Measurements from ENCODE around the gene TASP1. TPM values are rescaled to one million over a fixed set of nuclear protein-coding genes. Genes with fewer than 3 reads are reported as not detected.
A peak's percentile ranks its signal among the peaks of the same experiment; 100 is the strongest.

Gene TASP1
- polyA plus RNA-seq, 4 donors: 13.4 to 15.3 (median 14.3) TPM

DNA sequence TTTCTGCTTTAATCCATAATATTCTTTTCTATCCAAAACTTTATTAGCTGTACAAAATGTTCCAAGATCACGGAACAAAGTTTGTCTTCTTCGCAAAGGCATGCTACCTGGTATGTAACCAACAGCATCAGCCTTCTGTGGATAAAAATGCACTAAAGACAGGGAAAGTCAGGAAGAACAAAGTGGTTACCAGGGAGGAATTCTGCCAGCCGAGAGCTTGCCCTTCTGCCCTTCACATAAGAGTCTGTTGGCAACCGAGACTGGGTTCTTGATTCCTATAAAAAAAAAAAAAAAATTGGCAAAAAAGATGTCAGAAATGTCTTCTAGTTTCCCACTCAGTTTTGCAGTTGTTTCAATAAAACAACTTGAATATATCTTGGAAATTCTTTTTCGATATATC, 58.0 kb downstream of the TASP1 start:
- DNase-seq (ENCODE audit: low read depth in 4 of 4, low spot score in 2 of 4): no peak

DNA sequence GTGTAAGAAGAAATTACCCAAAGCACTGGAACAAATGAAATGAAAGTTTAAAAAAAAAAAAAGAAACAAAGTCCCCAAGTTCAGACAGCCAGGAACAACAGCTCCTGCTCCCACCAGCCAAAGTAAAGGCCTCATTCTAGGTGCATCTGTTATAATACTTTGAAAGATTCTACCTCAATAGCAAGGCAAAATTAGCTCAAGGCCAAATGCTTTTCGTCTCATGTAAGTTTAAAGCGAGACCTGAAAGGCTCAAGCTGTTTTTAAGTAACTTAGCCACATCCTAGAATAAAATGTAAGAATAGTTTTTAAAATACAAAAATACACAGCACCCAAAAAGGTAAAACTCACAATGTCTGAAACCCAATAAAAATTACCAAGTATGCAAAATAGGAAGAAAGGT, 64.7 kb downstream of the TASP1 start:
- no peak for DNase-seq (ENCODE audit: low read depth in 4 of 4, low spot score in 2 of 4)

DNA sequence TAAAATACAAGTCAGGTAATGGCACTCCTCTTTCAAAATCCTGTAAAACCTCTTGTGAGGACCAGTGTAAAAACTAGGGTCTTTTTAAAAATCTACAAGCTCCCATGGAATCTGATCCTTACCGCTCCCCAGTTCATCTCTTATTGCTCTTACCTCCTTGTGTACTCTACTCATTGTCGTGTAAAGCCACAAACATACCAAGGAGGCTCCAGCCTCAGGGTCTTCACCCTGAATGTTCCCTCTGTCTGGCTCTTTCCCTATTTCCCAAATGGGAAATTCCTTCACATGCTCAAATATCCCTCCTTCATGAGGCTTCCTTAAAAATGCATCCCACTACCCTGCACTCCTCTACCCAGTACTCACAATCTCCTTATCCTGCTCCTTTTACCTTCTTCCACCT, 67.1 kb downstream of the TASP1 start:
- DNase-seq (ENCODE audit: low read depth in 4 of 4, low spot score in 2 of 4): no peak

DNA sequence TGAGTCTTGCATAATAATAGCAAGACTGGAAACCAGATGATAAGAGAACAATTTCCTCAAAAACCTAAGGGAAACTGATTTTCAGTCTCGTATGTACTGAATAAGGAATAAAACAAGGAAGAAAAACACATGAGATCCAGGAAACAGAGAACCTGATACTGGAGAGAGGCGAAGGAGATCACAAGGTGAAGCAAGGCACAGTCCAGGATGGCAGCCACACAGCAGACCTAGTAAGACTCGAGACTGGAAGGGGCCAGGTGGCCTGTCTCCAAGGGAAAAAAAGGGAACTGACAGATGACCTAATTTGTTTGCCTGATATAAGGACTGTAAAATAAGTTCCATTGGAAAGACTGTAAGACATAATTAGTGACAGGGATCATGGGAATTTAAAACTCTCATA, 71.1 kb downstream of the TASP1 start:
- DNase-seq (ENCODE audit: low read depth in 4 of 4, low spot score in 2 of 4): no peak

DNA sequence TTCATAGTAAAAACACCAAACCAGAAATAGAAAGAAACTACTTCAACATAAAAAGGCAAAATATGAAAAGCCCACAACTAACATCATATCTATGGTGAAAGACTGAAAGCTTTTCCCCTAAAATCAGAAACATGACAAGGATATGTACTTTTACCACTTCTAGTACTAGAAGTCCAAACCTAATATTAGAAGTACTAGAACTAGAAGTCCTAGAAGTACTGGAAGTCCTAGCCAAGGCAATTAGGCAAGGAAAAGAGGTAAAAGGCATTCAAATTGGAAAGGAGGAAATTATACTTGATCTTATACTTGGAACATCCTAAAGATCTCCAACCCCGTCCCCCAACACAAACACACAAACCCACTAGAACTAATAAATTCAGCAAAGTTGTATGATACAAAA, 74.9 kb downstream of the TASP1 start:
- DNase-seq (ENCODE audit: low read depth in 4 of 4, low spot score in 2 of 4): no peak

DNA sequence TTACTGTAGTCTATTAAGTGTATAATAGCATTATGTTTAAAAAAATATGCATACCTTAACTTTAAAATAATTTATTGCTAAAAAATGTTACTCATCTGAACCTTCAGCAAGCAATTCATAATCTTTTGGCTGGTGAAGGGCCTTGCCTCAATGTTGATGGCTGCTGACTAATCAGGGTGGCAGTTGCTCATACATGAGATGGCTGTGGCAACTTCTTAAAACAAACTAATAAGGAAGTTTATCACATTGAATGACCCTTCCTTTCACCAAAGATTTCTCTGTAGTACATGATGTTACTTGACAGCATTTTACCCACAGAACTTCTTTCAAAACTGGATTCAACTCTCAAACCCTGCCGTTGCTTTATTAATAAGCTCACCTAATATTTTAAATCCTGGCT, 84.0 kb downstream of the TASP1 start:
- no peak for DNase-seq (ENCODE audit: low read depth in 4 of 4, low spot score in 2 of 4)

DNA sequence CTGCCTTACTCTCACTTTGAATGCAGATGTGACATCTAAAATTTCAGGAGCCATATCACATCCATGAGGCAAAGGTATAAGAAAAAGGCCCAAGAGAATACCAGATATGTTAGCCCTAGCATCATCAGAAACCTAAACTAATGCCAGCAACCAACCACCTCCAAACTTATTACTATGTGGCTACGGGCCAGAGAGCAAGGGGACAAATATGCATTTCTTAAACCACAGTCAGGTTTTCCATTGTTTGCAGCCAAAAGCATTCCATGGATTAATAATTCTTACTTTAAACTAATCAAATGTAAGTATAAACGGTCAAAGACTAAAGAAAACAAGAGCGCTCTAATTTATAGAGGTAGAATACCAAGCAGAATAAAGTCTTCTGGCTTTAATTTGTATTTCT, 84.7 kb downstream of the TASP1 start:
- no peak for DNase-seq (ENCODE audit: low read depth in 4 of 4, low spot score in 2 of 4)

DNA sequence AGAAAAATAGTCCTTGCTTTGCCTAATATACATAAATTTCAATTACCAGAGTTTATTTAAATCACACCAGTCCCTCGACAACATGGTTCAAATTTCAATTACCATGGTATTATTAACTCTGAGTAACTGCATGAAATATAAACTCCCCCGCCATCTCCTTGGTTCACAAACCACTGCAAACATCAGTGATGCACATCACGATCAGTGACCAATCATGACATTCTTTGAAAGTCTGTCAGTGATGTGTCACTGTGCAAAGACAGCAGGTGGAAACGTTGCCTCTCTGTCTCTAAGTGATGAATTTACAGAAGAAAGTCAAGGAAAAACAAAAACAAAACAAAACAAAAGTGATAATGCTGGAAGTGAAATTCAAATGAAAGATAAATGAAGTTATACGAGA, 86.7 kb downstream of the TASP1 start:
- DNase-seq (ENCODE audit: low read depth in 4 of 4, low spot score in 2 of 4): no peak

DNA sequence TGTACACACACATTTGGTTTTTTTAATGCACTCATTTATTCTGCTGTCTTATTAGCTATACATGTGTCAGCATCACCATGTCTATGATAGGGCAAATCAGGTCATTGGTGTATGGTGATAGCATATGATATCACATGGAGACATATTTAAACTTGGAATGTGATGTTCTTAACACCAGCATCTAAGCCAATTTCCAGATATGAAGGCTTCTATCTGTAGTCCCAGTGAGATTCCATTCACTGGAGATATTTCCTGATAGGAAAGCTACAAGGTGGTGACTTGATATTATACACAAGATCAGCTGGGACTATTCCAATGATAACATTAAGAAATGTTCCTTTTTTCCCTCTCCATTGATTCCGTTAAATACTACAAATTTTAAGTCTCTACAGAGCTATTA, 89.3 kb downstream of the TASP1 start:
- no peak for DNase-seq (ENCODE audit: low read depth in 4 of 4, low spot score in 2 of 4)

DNA sequence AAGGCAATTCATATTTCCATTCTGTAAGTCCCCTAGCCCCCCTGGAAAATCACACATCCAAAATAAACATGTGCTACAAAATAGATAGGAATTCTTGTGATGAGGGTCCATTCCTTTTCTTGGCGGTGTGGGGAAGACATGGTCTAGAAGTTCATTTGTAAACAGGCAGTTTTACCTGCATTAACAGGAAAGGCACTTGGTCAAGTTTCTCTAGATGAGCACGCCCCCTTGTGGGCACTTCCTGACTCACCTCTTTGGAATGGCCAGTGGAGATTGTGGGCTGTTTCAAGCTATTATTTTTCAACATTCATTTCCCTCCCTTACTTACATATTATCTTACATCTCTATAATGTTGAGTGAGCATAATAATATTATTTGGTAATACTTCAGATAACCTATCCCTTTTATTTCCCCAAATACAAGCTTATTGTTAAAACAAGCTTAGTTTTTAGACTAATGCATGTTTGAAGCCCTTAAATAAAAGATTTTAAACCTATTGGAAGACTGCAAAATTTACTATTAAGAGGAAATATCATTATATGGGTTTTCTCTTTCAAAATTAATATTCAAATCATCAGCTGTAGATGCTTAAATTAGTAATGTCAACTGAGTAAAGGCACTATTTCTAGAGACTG, 92.1 kb downstream of the TASP1 start:
- peak; percentile 35 to 68 (median 44) for DNase-seq (ENCODE audit: low read depth in 4 of 4, low spot score in 2 of 4)

DNA sequence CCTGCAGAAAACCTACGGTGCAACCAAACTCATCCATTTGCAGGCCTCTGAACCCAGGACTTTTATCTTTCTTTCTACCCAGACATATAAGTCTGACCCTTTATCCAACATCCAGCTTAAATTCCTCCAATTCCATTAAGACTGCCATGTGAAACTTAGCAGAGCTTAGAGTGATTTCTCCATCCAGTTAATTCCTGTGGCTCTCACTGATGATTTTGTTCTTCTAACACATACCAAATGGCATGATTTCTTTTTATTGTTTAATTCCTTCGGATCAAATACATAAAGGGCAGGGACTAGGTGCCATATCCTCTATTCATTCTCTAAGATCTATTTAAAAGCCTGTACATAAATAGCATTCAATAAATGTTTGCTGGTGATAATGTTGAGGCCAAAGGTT, 92.9 kb downstream of the TASP1 start:
- no peak for DNase-seq (ENCODE audit: low read depth in 4 of 4, low spot score in 2 of 4)

DNA sequence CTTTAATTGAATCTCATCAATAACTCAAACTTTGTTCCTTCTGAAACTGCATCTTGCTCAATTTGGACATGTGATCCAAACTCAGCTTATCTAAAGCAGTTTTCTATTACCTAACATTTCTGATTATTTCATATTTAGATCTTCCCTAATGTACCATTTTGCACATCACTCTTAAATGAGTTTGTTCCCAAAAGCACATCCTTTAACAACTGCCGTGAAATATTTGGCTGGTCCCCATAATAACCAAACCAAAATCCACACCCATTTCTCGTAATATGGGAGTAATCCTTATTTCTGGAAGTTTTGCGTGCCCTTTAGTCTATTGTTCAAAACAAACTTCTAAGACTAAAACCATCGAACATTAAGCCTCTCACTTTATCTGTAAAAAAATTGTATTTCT, 94.9 kb downstream of the TASP1 start:
- no peak for DNase-seq (ENCODE audit: low read depth in 4 of 4, low spot score in 2 of 4)

DNA sequence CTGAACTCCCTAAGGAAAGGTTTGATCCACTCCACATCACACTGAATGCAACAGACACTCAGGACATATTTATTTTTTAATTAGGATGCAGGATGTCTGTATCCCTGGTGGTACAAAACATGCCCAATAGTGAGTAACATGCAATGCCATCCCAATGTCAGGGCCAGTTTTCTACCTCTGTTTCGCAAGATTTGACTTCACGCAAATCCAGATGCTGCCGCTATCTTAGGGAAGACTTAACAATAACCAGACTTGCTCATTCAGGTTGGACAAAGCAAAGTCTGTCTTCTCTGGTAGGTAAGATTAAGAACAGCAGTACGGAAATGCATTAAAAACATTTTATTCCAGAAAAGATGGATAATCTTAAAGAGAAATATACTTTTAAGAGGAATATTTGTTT, 103.1 kb downstream of the TASP1 start:
- DNase-seq (ENCODE audit: low read depth in 4 of 4, low spot score in 2 of 4): no peak

DNA sequence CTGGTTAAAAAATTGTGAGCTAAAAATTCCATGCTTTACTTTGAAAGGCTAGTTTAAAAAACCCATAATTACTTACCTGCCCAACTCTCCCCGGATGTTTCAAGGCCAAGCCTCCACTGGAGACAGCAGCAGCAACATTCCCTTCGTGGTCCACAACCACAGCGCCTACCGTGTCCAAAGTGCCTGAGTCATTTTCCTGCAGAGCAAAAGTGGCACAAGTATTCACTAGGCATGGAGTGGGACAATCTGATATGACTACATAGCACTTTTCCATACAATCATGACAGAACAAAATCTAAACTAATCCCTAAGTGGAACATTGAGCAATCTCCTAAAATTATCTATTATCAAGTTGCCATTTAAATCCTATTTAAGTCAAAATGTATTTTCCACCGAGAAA, 104.8 kb downstream of the TASP1 start:
- DNase-seq (ENCODE audit: low read depth in 4 of 4, low spot score in 2 of 4): no peak

DNA sequence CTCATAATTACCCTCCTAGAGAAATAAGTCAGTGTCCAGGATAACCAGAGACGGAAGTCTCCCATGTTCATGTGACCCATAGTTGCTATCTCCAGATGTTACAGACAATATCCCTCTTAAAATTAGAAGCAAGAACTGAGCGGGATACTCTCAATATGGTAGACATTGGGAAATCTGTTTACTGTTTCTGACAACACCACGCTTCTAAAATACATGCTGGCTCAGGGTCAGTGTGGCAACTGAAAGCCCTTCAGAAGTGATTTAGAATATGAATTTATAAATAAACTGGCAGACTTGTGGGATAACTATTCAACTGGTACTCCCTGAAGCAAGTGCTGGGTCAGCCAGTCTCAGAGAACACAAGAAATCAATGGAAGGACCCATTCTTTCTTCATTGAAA, 108.6 kb downstream of the TASP1 start:
- DNase-seq (ENCODE audit: low read depth in 4 of 4, low spot score in 2 of 4): no peak

DNA sequence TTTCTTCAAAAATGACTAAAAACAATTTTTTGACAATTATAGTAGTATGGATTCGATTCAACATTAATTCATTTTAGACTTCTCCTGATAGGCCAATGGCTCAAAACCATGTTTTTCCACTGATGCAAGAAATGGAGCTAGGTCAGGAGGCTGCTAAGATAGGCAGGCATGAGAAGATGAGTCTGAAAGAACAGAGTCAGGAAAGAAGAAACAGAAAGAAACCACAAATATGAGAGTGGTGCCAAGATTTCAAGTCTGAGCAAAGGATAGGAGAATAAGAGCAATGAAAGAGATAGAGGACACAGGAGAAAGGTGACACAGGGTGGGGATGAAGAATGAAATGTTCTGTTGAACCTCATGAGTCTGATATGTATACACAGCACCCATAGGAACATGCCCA, 112.2 kb downstream of the TASP1 start:
- DNase-seq (ENCODE audit: low read depth in 4 of 4, low spot score in 2 of 4): no peak

DNA sequence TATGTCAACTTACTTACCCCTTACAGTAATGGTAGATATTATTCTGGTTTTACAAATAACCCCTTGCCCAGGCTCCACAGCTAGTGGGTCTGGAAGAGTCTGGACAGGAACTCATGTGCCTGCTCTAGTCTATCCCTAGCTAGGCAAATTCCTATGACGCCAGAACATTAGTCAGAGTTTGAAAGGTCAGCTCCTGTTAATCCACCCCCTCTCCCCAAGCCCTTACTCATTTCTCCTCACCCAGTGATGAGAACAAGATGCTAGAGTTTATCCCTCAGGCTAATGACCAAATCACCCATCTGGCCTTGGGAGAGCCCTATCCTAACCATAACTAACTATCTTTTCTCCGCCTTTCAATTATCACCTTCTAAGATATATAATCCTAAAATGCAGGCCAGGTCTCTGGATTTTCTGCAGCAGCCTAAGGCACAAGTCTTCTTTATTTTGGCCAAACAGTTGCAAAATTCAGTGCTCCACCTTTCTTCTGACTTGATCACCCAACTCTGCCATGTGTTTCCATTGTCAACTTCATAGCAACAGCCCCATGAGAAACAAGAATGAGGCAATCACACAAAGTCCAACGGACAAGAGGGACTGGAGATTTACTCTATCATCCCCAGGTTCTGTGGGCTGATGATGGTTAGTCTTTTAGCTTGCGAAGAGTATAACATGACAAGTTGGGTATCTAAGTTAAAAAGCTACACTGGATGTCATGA, 113.3 kb downstream of the TASP1 start:
- DNase-seq (ENCODE audit: low read depth in 4 of 4, low spot score in 2 of 4): no peak

DNA sequence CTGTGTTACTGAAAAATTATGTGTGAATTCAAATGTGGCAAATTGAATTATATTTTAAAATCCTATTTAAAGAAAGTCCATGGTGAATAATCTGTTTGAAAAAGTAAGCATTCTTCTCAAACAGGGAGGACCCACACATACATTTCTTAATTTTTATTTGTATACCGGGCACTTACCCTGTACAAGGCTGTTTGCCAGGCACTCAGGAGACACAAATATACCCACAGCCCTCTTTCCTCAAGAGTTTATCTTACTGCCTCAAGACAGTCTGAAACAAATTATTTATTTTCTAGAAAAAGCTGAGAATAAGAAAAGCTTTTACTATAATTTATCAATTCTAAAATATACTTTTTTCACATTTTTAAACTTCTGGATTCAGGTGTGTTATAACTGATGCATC, 114.4 kb downstream of the TASP1 start:
- DNase-seq (ENCODE audit: low read depth in 4 of 4, low spot score in 2 of 4): no peak

DNA sequence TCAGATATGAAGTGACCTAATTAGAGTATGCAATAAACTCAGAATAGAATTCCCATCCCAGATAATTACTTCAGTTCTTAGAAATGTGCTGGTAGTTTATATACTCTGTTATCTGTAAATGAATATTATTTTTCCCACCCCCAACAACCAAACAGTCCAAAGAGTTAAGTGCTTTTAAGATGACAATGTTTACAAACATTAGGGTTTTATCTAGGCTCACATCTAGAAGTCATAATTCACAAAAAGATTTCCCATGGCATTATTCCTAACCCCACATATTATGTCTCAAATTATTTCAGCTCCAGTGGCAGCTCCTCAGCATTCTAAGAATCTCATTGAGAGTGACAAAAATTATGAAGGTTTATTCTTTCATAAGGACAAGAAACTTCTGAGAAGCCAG, 120.9 kb downstream of the TASP1 start:
- no peak for DNase-seq (ENCODE audit: low read depth in 4 of 4, low spot score in 2 of 4)

DNA sequence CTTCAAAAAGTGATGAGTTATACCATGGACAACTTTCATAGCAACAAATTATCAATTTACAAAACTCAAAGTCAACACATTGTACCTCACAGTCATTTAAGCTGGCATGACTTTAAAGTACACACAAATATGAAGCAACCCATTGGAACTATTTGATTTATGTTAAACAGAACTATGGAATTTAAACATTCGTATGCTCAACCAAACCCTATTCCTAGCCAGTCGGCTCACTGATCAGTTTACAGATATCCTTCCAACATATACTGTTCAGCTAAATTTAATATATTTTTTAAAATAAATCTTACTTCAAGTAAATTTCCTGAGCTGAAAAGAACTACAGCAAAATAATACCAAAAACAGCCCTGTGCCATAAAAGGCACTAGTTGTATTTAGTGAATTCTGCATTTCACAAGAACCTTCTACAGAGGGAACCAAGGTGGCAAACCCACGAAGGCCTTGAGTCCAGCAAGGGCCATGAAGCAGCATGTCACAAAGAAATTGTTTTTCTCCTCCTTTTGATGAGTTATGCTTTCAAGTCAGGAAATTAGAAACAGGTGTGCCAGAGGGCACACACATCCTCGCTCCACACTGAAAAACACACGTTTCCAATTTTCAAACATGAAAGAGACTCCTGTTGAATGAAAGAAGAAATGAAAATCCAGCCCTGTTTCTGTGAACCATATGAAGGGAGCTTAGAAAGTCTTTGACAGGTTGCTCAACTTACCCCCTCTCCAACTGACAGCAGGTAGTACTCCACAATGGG, 122.8 kb downstream of the TASP1 start:
- no peak for DNase-seq (ENCODE audit: low read depth in 4 of 4, low spot score in 2 of 4)

DNA sequence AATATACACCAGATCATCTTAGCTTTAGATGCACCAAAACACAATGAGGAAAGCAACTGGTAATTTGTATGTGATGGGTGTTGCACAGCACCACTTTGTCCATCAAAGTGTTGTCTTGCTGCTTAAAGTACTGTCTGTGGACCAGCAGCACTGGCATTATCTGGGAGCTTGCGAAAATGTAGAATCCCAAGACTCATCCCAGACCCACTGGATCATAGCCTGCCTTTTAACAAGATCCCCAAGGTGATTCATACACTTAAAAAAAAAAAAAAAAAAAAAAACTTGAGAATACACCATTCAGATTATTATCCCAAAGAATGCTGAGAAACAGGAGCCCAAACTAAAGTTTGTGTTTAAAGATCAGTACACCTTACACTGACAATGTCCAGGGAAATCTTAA, 123.4 kb downstream of the TASP1 start:
- DNase-seq (ENCODE audit: low read depth in 4 of 4, low spot score in 2 of 4): no peak
